C4-2B (cell line): Measurements from ENCODE around the gene MOGAT3.

ENCODE experiments used
- H3K27ac ChIP-seq: fragments of 450-650 bp; 2 replicates; pipeline ENCODE4 v1.5.1; 2017
- ZFX ChIP-seq: fragments of 450-650 bp; IDR thresholded peaks from 2 replicates; pipeline ENCODE4 v1.6.1; 2017
- TF ChIP-seq, protein P1 (sequence below): fragments of 450-650 bp; conservative IDR thresholded peaks from 2 replicates; pipeline ENCODE4 v1.5.1; 2017; ENCODE audit warnings: mild to moderate bottlenecking

MOGAT3 gene

DNA sequence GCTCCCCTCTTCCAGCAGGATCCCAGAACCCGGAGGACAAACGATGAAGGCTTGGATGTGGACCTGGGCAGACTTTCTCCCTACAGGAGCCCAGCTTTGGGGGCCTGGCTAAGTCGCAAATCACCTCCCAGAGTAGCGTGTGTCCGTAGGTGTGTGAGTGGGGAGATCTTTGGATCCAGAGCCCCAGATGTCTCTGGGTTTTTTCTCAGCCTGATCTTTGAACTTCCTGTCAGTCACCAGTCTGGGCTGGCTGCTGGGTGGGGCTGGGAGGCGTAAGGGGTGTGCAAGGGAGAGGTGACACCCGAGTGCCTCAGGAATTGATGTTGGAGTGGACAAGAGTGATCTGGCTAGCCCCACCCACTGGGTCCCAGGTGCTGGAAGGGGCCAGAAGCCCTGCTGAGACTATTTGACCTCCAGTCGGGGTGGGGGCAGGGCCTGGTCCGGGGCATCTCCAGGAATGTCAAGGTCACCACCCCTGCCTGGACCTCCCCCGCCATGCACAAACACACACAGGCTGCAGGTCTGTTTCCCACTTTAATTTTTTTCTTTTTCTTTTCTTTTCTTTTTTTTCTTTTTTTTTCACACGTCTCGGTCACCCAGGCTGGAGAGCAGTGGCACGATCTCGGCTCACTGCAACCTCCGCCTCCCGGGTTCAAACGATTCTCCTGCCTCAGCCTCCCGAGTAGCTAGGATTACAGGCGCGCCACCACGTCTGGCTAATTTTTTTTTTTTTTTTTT lies at the start of gene MOGAT3:
TSS of gene MOGAT3 (minus strand) at position 175 of the 738 bp plus-strand sequence. CDS start 182 bp downstream, outside the sequence.
- H3K27ac ChIP-seq, result no peak within 1 kb of the TSS
- TF ChIP-seq, protein P1, sequence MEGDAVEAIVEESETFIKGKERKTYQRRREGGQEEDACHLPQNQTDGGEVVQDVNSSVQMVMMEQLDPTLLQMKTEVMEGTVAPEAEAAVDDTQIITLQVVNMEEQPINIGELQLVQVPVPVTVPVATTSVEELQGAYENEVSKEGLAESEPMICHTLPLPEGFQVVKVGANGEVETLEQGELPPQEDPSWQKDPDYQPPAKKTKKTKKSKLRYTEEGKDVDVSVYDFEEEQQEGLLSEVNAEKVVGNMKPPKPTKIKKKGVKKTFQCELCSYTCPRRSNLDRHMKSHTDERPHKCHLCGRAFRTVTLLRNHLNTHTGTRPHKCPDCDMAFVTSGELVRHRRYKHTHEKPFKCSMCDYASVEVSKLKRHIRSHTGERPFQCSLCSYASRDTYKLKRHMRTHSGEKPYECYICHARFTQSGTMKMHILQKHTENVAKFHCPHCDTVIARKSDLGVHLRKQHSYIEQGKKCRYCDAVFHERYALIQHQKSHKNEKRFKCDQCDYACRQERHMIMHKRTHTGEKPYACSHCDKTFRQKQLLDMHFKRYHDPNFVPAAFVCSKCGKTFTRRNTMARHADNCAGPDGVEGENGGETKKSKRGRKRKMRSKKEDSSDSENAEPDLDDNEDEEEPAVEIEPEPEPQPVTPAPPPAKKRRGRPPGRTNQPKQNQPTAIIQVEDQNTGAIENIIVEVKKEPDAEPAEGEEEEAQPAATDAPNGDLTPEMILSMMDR, result no peak
- TF ChIP-seq ZFX, result no peak

DNA sequence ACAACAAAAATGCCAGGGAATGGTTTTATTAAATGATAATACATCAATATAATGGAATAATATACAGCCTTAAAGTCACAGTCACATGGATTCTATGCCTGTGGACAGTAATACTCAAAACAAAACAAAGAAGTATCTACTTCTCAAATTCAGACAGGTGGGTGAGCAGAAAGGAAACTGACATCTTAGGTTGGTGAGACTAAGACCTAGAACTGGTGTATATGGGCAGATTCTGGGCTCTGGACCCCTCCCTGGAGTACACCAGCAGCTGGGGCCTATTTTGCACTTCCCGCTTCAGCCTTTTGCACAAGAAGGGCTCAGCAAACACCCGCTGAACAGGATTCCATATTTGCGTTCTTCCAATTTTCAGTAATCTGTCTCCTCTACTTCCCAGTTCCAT lies 49.5 kb upstream of the MOGAT3 start:
- no peak overlapping the region for H3K27ac ChIP-seq
- TF ChIP-seq, protein P1, result no peak
- TF ChIP-seq ZFX, result no peak

DNA sequence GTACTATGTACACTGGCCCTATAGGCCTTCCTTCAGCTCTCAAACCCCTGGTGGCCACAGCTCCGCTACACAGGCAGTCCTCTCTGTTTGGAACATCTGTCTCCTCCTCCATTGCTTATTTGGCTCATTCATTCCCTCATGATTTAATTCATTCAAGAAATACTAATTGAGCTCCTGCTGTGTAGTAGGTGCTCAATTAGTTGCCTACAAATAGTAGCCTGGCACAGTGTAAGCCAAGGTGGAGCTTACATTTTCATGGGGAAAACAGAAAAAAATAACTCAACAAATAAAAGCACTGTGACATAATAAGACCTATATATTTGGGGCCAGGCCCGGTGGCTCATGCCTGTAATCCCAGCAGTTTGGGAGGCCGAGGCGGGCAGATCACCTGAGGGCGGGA lies 47.4 kb upstream of the MOGAT3 start:
- TF ChIP-seq ZFX, result no peak
- TF ChIP-seq, protein P1, result no peak
- no peak overlapping the region for H3K27ac ChIP-seq

DNA sequence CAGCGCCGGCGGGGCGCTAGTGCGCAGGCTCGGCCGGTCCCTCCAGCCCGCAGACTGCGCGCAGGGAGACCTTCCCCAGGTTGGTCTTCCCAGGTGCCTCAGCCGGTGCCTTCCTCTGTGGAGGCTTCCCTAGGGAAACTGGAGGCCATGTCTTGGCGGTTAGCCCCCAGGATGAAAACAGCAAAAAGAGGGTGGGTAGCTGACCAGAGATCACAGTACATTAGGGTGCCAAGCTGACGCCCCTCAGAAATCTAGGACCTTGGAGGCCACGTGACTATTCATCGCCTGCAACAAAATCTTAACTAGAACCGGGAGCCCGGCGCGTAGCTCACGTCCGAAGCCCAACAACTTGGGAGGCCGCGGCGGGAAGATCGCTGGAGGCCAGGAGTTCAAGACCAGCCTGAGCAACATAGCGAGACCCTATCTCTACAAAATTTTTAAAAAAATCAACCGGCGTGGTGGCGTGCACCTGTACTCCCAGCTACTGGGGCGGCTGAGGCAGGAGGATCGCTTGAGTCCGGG lies 44.4 kb upstream of the MOGAT3 start:
- TF ChIP-seq ZFX, result no peak
- TF ChIP-seq, protein P1, result no peak
- H3K27ac ChIP-seq, result peak overlapping the region; percentile 79

- H3K27ac ChIP-seq, result peak within 1 kb of the TSS; percentile 79
- TF ChIP-seq, protein P1, result peak; percentile 99
- peak; percentile 89; the same call in 1 of the 2 replicates for TF ChIP-seq ZFX
Observed at GRCh38 chr7:101244375-101245146, 43.7 kb upstream of the MOGAT3 start, which contains the start of gene FIS1. Gene FIS1 (minus strand): TSS chr7:101245081. CDS start chr7:101245004, 77 bp downstream.

- peak overlapping the region; percentile 79 for H3K27ac ChIP-seq
- TF ChIP-seq, protein P1, result no peak
- TF ChIP-seq ZFX, result no peak
Observed at GRCh38 chr7:101243646-101244374, 43.0 kb upstream of the MOGAT3 start.
